Mononuclear cell (primary cell): ENCODE data around the gene RPL27A. TPM values are rescaled to one million over a fixed set of nuclear protein-coding genes. Genes with fewer than 3 reads are reported as not detected.

Source experiments
- H3K27me3 ChIP-seq: 2 replicates; pipeline ENCODE4 v1.6.0; 2011; ENCODE audit warnings: low read length, control low read depth; ENCODE audit not compliant: insufficient read depth
- H3K4me1 ChIP-seq: 2 replicates; pipeline ENCODE4 v1.5.1; 2011; ENCODE audit warnings: mild to moderate bottlenecking, low read length, control low read depth; ENCODE audit not compliant: insufficient read depth
- H3K4me3 ChIP-seq: 2 replicates; pipeline ENCODE4 v1.5.1; 2011; ENCODE audit warnings: mild to moderate bottlenecking, low read length, moderate library complexity
- H3K9me3 ChIP-seq: 2 replicates; pipeline ENCODE4 v1.5.1; 2011; ENCODE audit warnings: low read depth, mild to moderate bottlenecking, control low read depth, low read length
- total RNA-seq: library from RNA; depleted of rRNA; stranded (reverse); fragments of >200 nt; gene quantifications from one replicate; pipeline ENCODE4 v1.2.3, GENCODE V29; 2012

Gene RPL27A
- total RNA-seq, 1 donor = 1,583 TPM

DNA sequence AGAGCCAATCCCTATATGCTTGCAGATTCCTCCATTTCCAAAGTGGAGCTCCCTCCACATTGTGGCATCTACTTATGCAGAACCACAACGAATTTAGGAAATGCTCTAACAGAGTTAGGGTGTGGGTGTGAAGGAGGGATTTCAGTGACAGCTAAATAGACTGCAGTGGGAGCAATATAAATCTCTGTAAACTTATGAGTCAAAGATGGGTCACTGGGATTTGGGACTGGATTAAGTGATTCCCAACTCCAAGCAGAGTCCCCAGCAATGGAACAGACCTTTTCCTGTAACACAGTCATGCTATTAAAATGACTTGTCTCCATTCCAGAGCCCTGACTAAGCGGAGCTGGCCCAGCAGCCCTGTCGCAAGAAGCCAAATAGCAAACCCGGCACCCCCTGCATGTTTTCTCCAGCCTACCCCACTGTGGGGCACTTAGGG lies 36.6 kb downstream of the RPL27A start:
- no peaks in the 10 kb centered on the region for H3K27me3 ChIP-seq
- H3K4me1 ChIP-seq = peaks cover 20% of the 10 kb centered on the region
- no peak overlapping the region for H3K4me3 ChIP-seq
- H3K9me3 ChIP-seq = no peaks in the 10 kb centered on the region

DNA sequence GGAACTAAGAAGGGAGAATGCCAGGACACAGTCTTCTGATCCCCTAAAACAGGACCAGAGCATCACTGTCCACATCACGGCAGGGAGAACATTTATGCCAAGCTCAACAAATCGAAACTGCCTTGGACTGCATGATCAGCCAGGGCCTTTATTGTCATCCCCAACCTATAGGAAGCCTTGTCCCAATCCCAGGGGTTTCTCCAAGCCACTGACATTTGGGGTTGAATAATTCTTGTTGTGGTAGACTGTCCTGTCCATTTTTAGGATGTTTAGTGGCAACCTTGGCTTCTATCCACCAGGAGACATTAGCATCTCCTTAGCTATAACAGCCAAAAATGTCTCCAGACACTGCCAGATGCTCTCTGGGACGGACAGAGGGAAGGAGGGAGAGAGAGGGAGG lies 37.1 kb downstream of the RPL27A start:
- no peak overlapping the region for H3K4me3 ChIP-seq
- H3K27me3 ChIP-seq = no peaks in the 10 kb centered on the region
- no peaks in the 10 kb centered on the region for H3K9me3 ChIP-seq
- peaks cover 20% of the 10 kb centered on the region for H3K4me1 ChIP-seq

DNA sequence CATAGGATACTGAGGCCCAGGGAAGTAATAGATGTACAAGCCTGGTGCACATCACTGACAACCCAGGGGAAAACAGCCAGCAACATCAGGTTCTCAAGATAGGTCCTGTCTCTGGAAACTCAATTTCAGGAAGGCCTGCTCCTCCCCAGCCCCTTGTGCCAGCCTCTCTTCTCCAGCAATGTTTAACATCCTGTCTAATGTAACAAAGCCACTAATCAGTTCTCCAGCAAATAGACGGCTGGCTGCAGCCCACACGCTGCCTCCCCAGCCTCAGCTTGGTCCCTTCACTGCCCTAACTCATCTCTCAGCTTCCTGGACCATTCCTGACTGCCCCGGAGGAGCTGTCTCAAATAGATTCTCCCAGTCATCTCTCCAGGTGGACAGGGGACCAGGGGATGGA lies 37.8 kb downstream of the RPL27A start:
- Histone ChIP-seq H3K27me3 (no peaks in the 10 kb centered on the region), H3K9me3 (no peaks in the 10 kb centered on the region), H3K4me1 (peaks cover 17% of the 10 kb centered on the region), H3K4me3 (no peak overlapping the region)

DNA sequence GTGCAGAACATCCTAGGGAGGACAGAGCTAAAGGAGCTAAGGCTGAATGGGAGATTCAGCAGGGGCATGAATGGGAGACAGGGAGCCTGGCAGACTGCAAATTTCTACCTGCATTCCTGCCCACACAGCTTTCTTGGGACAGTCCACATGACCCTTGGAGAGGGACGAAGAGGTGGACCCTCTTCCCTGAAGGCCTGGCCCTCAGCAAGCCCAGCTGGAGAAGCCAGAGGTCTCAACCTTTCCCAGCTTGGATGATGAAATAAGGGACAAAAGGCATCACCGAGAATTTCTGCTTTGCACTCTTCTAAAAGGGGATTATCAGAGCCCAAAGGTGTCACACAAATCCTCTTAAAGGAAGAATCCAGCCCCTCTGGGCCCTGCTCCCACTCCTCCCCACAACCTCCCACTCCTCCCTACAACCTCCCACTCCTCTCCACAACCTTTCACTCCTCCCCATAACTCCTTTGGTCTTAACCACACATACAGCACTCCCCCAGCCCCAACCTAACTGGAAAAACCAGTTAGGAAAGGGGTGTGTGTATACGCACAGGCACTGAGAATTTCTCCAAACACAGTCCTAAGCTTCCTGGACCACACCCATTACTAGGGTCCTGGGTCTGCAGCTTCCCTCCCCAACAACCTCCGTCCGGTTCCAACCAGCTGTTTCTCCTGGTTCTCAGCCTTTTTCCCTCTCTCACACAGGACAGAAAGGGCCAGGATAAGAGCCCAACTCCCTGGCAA lies 38.4 kb downstream of the RPL27A start:
- no peaks in the 10 kb centered on the region for H3K9me3 ChIP-seq
- no peaks in the 10 kb centered on the region for H3K27me3 ChIP-seq
- H3K4me3 ChIP-seq = no peak overlapping the region
- H3K4me1 ChIP-seq = peaks cover 12% of the 10 kb centered on the region

DNA sequence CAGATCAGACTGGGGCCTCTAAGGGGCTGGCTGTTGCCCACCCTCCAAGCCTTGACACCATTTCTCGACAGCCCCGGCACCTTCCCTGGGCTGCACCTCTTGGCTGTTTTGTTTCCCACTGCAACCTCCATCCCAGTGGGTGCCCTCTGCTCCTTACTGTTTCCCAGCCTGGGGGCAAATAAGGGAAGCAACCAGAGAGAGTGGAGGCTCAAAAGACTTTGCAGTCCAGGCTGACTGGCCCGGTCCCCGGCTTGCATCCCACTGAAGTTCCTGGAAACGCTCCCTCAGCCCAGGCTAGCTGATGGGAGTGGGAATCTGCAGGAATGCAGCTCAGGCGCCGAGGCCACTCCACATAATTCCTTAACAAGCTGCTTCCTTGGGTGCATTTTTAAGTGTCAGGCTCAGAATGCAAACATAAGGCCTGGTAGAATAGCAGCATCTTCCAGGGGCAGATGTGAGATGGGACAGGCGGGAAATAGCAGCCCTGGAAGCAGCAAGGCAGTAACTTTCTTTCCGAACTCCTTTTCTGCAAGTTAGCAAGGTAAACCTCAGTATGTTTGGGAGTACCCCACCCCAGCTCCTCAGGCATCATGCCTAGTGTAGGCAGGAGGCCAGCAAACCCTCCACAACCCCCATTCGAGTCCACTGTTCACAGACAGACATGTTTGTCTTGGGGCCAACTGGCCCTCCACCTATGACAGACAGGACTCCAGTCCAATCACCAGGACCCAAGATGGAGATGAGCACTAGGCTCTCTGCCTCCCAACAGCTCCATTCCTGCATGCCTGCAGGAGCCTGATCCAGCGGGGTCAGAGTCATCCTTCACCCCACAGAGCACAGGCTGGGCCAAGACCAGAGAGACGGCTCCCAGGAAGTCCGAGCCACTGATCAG lies 39.3 kb downstream of the RPL27A start:
- H3K27me3 ChIP-seq = no peaks in the 10 kb centered on the region

DNA sequence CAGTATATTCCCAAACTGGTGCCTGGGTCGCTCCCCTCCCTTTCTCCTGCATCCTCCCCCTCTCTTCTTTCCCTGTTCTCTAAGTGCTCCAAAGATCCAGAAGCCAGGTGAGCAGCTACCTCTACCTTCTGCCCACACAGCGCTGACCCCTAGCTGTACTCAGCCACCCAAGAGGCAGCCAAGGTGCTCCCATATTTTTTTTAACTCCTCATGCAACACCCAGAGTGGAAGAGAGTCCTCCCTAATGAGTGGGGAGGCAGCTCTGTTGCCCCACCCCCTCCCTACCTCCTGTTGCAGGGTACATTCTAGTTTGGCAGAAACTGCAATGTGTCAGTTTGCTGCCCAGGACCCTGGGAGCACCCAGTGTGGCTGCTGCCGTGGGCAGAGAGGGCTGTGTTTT lies 40.2 kb downstream of the RPL27A start:
- Histone ChIP-seq H3K9me3 (no peaks in the 10 kb centered on the region), H3K4me3 (no peak overlapping the region), H3K27me3 (no peaks in the 10 kb centered on the region), H3K4me1 (peaks cover 8% of the 10 kb centered on the region)

More for the DNA sequence above, 39.3 kb downstream of the RPL27A start:
- Histone ChIP-seq H3K9me3 (no peaks in the 10 kb centered on the region), H3K4me1 (peaks cover 12% of the 10 kb centered on the region), H3K4me3 (no peak overlapping the region)

DNA sequence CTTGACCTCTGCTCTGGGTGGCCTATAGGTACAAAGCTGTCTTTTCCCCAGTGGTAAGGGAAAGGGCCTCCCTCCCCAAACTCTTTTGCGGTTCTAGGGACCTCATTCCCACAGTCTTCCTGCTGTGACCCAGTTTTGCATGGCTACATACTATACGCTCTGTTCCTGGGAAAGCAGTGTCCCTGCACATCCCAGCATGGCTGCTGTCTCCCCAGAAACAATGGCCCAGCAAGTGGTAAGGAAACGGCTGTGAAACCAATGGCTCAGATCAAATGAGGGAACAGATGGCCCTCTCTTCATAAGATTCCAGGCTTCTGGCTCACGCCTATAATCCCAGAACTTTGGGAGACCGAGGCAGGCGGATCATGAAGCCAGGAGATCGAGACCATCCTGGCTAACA lies 41.1 kb downstream of the RPL27A start:
- Histone ChIP-seq H3K9me3 (no peaks in the 10 kb centered on the region), H3K4me1 (peaks cover under 1% of the 10 kb centered on the region), H3K27me3 (no peaks in the 10 kb centered on the region), H3K4me3 (no peak overlapping the region)

DNA sequence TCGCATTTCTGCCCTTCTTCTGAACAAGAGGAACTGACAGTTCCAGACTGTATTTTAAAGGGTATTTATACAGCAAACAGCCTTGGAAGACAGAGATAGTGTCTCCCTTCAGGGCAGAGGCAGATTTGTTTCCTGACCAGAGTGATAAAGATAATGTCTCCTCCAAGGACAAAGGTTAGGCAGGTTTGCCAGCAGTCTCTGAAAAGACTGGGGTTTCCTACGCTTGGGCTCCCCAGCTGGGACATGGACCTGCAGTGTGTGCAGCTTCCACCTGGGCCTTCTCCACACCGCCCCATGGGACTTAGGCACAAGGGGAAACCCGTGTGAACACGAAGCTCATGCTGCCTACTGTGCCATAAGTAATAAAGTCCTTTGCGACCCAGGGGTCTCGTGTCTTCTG lies 42.1 kb downstream of the RPL27A start:
- Histone ChIP-seq H3K9me3 (no peaks in the 10 kb centered on the region), H3K4me3 (no peak overlapping the region), H3K27me3 (no peaks in the 10 kb centered on the region), H3K4me1 (no peaks in the 10 kb centered on the region)

DNA sequence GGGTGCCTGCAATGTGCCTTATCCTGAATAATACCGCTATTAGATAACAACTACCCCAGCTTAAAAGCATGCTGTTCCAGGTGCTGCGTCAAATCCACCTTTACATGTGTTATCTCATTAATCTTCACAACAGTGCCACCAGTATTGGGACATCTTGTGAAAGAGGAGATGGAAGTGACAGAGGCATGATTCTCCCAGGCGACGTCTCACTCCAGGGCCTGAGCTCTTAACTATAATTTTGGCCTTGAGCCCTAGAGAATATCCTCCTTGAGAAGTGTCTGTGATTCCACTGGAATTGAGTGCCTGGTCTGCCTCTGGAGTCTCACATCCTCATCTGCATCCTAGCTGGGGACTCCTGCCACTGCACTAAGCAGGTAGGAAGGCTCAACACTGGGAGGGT lies 43.8 kb downstream of the RPL27A start:
- no peaks in the 10 kb centered on the region for H3K27me3 ChIP-seq
- H3K4me3 ChIP-seq = no peak overlapping the region
- H3K9me3 ChIP-seq = no peaks in the 10 kb centered on the region
- H3K4me1 ChIP-seq = peaks cover 2% of the 10 kb centered on the region

DNA sequence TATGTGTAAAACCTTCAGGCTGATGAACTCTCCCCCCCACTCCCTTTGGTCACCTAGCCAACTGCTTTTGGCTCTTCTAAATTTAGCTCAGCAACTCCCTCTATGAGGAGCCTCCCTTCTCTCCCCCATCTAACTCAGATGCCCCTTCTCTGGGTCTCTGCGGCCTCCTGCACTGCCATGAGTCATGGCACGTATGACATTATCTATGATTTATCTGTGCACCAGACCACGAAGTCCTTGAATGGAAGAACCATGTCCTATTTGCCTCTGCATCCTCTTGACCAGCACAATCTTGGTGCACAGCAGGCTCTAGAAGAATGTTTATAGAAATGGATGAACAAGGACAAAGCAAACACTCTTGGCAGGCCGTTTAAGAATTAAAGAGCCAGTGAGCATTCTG lies 46.0 kb downstream of the RPL27A start:
- H3K4me1 ChIP-seq = peaks cover 16% of the 10 kb centered on the region
- H3K4me3 ChIP-seq = no peak overlapping the region
- H3K9me3 ChIP-seq = no peaks in the 10 kb centered on the region
- no peaks in the 10 kb centered on the region for H3K27me3 ChIP-seq

DNA sequence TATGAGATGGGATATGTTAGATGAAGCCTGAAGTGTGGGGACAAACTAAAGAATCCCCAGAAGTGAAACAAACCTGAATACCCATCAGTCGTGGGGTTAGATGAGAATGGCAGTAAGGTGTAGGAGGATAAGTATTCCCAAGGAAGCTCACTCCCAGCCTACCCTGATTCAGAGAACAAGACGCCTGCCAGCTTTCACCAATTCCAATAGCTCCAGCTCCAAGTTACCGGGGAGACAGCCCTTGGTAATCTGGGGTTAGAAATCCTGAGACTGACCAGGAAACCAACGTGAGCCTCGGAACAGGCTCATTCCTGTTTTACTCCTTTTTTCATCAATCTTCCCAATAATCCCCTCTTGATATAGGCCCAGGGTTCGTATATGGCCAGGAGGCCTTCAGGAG lies 46.5 kb downstream of the RPL27A start:
- Histone ChIP-seq H3K4me3 (no peak overlapping the region), H3K4me1 (peaks cover 16% of the 10 kb centered on the region), H3K27me3 (no peaks in the 10 kb centered on the region), H3K9me3 (no peaks in the 10 kb centered on the region)

DNA sequence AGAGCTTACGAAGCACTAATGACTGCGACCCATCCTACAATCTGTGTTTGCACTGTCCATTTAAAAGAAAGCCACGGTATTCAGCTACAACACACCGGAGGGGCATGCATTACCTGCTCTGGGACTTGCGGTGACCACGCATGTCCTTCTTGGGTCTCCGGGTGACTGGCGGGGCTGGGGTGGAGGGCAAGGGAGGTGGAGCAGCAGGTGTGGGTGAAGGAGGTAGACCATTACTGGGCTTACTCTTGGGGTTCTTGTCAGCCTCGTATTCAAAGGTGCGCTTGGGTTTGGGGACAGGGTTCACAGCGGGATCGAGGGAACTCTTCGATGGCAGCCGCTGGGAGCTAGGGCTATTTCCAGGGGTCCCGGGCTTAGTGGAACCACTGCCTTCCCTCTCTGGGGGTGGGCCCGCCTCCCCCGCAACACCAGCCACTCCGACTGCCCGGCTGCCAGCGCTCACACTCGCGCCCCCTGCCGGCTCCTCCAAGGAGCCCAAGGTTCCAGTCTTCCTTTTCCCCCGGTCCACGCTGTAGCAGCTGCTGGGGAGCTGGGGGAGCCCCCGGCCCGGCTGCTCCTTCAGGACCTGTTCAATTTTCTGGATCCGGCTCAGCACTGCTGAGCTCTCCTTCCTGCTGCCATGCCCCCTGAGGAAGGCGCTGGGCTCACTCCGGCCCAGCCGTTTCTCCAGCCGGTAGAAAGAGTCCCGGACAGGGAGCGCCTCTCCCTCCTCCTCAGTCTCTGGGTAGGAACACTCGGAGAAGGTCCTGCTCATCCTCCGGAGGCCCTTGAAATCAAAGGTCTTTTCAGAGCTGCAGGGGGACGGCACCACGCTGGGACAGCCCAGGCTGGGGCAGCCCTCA lies 47.5 kb downstream of the RPL27A start:
- H3K4me1 ChIP-seq = peaks cover 16% of the 10 kb centered on the region
- no peak overlapping the region for H3K4me3 ChIP-seq
- no peaks in the 10 kb centered on the region for H3K9me3 ChIP-seq
- no peaks in the 10 kb centered on the region for H3K27me3 ChIP-seq

DNA sequence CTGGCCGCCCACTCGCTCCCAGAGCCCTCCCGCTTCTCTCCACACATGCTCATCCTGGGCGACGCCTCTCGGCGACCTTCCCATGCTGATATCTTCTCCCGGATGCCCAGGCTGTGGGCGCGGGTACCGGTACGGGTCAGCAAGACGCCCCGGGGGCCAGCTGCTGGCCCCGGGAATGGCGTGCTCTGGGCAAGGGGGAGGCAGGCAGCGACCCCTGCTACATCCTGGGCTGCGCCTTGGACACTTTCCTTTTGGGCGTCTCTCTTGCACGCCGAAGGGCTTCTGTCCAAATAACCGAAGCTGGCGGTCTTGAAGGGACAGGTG lies 48.1 kb downstream of the RPL27A start:
- Histone ChIP-seq H3K4me1 (peaks cover 16% of the 10 kb centered on the region), H3K4me3 (no peak overlapping the region), H3K27me3 (no peaks in the 10 kb centered on the region), H3K9me3 (no peaks in the 10 kb centered on the region)

DNA sequence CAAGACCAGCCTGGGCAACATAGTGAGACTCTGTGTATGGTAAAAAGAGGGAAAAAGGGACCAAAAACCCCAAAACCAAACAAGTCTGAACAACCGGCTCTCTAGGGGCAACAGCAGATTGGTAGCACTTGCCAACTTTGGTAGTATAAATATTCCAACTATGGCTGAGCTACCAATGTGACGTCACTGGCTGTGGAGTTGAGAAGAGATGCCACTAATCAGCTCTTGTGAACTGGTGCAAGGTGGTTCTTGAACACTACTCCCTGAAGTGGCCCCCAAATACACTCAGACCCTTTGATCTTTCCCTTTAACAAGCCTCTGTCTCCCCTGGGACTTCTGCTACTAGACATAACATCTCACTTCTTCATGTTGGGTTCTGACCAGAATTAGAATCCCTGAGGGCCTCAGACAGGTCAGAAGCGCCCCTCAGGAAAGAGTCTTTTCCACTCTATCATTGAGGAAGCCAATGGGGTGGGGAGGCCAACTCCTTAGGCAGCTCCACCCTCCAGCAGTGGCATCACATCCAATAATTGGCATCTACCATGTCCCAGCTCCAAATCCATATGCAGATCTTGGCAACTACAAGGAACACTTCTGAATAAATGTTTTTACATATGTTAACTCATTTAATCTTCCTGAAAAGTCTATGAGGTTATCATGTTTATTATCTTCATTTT lies 49.2 kb downstream of the RPL27A start:
- no peak overlapping the region for H3K4me3 ChIP-seq
- H3K27me3 ChIP-seq = no peaks in the 10 kb centered on the region
- H3K4me1 ChIP-seq = peaks cover 16% of the 10 kb centered on the region
- H3K9me3 ChIP-seq = no peaks in the 10 kb centered on the region

DNA sequence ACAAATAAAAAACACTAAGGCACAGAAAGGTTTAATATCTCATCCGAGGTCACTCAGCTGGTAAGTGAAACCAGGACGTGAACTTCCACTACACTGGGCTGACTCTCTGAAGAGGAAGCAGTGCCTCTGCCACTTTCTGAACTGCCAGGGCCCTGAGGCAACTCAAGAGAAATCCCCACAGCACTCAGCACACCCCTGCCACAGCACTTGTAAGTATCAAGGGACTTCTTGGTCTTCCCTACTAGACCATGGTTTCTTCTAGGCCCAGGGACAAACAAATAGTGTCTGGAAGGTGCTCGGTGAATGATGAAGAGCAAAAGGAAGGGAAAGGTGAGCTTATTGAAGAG lies 49.7 kb downstream of the RPL27A start:
- Histone ChIP-seq H3K4me3 (no peak overlapping the region), H3K27me3 (no peaks in the 10 kb centered on the region), H3K9me3 (no peaks in the 10 kb centered on the region), H3K4me1 (peaks cover 16% of the 10 kb centered on the region)
